Thymus (tissue), 11 donors: ENCODE measurements around the gene TAS2R50. TPM values are rescaled to one million over a fixed set of nuclear protein-coding genes. Genes with fewer than 3 reads are reported as not detected.

Experiments used
- DNase-seq, 9 donors: peaks; one replicate each; pipeline ENCODE4 v3.0.0-alpha.2; 2013; ENCODE audit warnings: low spot score in 9 of 9, low read depth in 6 of 9, missing footprints in 1 of 9
- H3K27ac ChIP-seq, 2 donors: one replicate each; pipeline ENCODE4 v1.5.1; 2013; ENCODE audit warnings: control low read depth in 1 of 2, low read depth in 1 of 2, low read length in 1 of 2, mild to moderate bottlenecking in 1 of 2, moderate library complexity in 1 of 2
- H3K27me3 ChIP-seq, 2 donors: one replicate each; pipeline ENCODE4 v1.5.1; 2013; ENCODE audit warnings: low read length in 1 of 2; ENCODE audit not compliant: control insufficient read depth in 2 of 2, insufficient read depth in 1 of 2
- H3K36me3 ChIP-seq, 2 donors: one replicate each; pipeline ENCODE4 v1.5.1; 2013; ENCODE audit warnings: low read length in 1 of 2, mild to moderate bottlenecking in 1 of 2, moderate library complexity in 1 of 2; ENCODE audit not compliant: control insufficient read depth in 2 of 2, insufficient read depth in 2 of 2
- H3K4me1 ChIP-seq, 2 donors: one replicate each; pipeline ENCODE4 v1.5.1; 2013; ENCODE audit warnings: low read length in 2 of 2; ENCODE audit not compliant: control insufficient read depth in 2 of 2, insufficient read depth in 2 of 2
- H3K4me3 ChIP-seq, 2 donors: one replicate each; pipeline ENCODE4 v1.5.1; 2013; ENCODE audit warnings: low read length in 2 of 2, control low read depth in 1 of 2, mild to moderate bottlenecking in 1 of 2
- H3K9me3 ChIP-seq, 2 donors: one replicate each; pipeline ENCODE4 v1.5.1; 2013; ENCODE audit warnings: low read length in 1 of 2, mild to moderate bottlenecking in 1 of 2; ENCODE audit not compliant: control insufficient read depth in 2 of 2, insufficient read depth in 1 of 2
- WGBS: extraction: QIAGEN DNeasy Blood & Tissue Kit; methylation state at CpG from one replicate; pipeline ENCODE4 v1.1.7; 2013; 5-methylcytosine and 5-hydroxymethylcytosine counted together
- polyA plus RNA-seq: library from polyadenylated mRNA; stranded (reverse); fragments of 200-250 nt; gene quantifications from one replicate; pipeline ENCODE4 v1.2.3, GENCODE V29; 2013
- total RNA-seq: library from RNA; stranded (reverse); fragments of 120-200 nt; gene quantifications from one replicate; pipeline ENCODE4 v1.2.4, GENCODE V29; 2013
- donor health status: healthy.

Gene TAS2R50
- total and polyA plus RNA-seq, 2 donors: 0.47 TPM; not detected in 1

DNA sequence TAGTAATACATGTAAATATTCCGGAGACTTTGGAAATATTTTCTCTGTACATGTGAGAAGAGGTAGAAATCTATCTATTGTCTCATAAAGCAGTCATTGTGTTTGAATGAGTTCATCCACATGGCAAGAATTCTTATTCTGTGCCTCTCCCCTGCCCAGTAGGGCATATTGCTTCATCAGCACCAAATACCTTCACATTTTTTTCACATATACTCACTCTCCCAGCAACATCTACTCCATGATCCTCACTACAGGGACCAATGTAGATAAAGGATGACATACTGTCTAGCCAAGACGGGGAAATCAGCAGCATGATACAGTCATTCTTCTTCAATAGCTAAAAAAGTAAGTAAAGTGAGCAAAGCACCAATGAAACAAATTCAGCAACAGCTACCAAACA, 46.3 kb downstream of the TAS2R50 start:
- Histone ChIP-seq H3K27ac (no peak overlapping the region), H3K9me3 (no peaks in the 10 kb centered on the region), H3K36me3 (no peaks in the 10 kb centered on the region), H3K27me3 (no peaks in the 10 kb centered on the region), H3K4me1 (peaks cover 0 to 12% of the 10 kb centered on the region in 2 donors), H3K4me3 (no peak overlapping the region)
- no peak for DNase-seq
- WGBS: 98% methylated on average over 2 of the region's 2 CpGs

DNA sequence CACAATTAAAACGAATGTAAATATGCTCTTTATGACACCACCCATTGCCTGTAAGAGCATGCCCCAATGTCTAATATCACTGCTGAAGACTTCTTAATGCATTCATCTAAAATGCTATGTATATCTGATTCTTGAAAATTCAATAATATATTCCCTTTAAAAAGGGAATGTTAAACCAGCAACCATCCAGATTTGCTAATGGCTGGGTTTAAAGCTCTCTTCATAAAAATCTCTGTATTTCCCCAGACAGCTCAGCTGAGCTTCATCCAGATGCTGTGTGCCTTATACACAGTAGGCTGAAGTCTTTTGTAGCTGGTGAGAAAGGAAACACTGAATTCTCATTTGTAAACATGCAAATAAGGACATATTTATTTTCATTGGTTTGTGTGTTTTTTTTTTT, 47.5 kb downstream of the TAS2R50 start, which contains the start of gene TAS2R14:
TAS2R14 (minus strand) TSS at position 101 of the 400 bp plus-strand sequence; CDS start at position 45, 56 bp downstream.
- H3K27ac ChIP-seq: no peak within 1 kb of the TSS
- H3K4me3 ChIP-seq: no peak within 1 kb of the TSS
- no peaks in the 10 kb centered on the region for H3K27me3 ChIP-seq
- no peaks in the 10 kb centered on the region for H3K36me3 ChIP-seq
- WGBS: 97% methylated on average over 1 of the region's 1 CpG
- peaks cover 0 to 12% of the 10 kb centered on the region in 2 donors for H3K4me1 ChIP-seq
- DNase-seq: no peak
- no peaks in the 10 kb centered on the region for H3K9me3 ChIP-seq

DNA sequence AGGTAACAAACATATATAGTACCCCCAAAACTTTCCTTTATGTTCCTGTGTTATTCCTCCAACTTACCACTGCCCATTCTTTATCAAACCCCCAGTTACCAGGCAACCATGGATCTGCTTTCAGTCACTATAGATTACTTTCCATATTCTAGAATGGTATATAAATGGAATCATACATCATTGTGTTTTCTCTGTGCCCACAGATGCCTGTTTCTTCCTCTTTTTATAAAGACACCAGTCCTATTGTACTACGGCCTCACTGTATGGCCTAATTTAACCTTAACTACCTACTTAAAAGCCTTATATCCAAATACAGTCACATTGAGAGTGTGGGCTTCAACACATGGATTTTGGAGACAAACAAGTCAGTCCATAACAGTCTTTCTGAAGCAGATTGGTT, 50.2 kb downstream of the TAS2R50 start:
- Histone ChIP-seq H3K36me3 (no peaks in the 10 kb centered on the region), H3K27me3 (no peaks in the 10 kb centered on the region), H3K9me3 (no peaks in the 10 kb centered on the region), H3K27ac (no peak overlapping the region), H3K4me3 (no peak overlapping the region), H3K4me1 (no peaks in the 10 kb centered on the region)
- DNase-seq: no peak
- WGBS: 81% methylated on average over 1 of the region's 1 CpG

Other genes starting within 250 kb of the TAS2R50 start
- gene TAS2R7, start 184.3 kb downstream of the TAS2R50 start, total RNA-seq: not detected
- not detected for gene TAS2R7, start 184.3 kb downstream of the TAS2R50 start, polyA plus RNA-seq
- gene TAS2R8, start 179.6 kb downstream of the TAS2R50 start, total RNA-seq: not detected
- gene TAS2R8, start 179.6 kb downstream of the TAS2R50 start, polyA plus RNA-seq: not detected
- not detected for gene TAS2R9, start 176.7 kb downstream of the TAS2R50 start, total RNA-seq
- gene TAS2R9, start 176.7 kb downstream of the TAS2R50 start, polyA plus RNA-seq: not detected
- gene TAS2R10, start 160.6 kb downstream of the TAS2R50 start, total RNA-seq: 0.47 TPM
- gene TAS2R10, start 160.6 kb downstream of the TAS2R50 start, polyA plus RNA-seq: 0.21 TPM
- 1.5 TPM for gene PRR4, start 137.4 kb downstream of the TAS2R50 start, total RNA-seq
- gene PRR4, start 137.4 kb downstream of the TAS2R50 start, polyA plus RNA-seq: 6.4 TPM
- gene PRH1, start 102.7 kb downstream of the TAS2R50 start, total RNA-seq: 18.7 TPM
- 7.4 TPM for gene PRH1, start 102.7 kb downstream of the TAS2R50 start, polyA plus RNA-seq
- 0.52 TPM for gene TAS2R13, start 77.3 kb downstream of the TAS2R50 start, total RNA-seq
- 0.05 TPM for gene TAS2R13, start 77.3 kb downstream of the TAS2R50 start, polyA plus RNA-seq
- 0.80 TPM for gene PRH2, start 57.7 kb downstream of the TAS2R50 start, total RNA-seq
- gene PRH2, start 57.7 kb downstream of the TAS2R50 start, polyA plus RNA-seq: 1.1 TPM
- gene TAS2R14, start 47.6 kb downstream of the TAS2R50 start, total RNA-seq: 1.0 TPM
- gene TAS2R14, start 47.6 kb downstream of the TAS2R50 start, polyA plus RNA-seq: 5.3 TPM
- gene TAS2R20, start 11.4 kb upstream of the TAS2R50 start, total RNA-seq: 0.76 TPM
- gene TAS2R20, start 11.4 kb upstream of the TAS2R50 start, polyA plus RNA-seq: 0.30 TPM
- 2.0 TPM for gene TAS2R19, start 35.7 kb upstream of the TAS2R50 start, total RNA-seq
- 1.6 TPM for gene TAS2R19, start 35.7 kb upstream of the TAS2R50 start, polyA plus RNA-seq
- 2.0 TPM for gene TAS2R31, start 44.5 kb upstream of the TAS2R50 start, total RNA-seq
- 0.75 TPM for gene TAS2R31, start 44.5 kb upstream of the TAS2R50 start, polyA plus RNA-seq
- 0.61 TPM for gene TAS2R46, start 75.4 kb upstream of the TAS2R50 start, total RNA-seq
- gene TAS2R46, start 75.4 kb upstream of the TAS2R50 start, polyA plus RNA-seq: 0.05 TPM
- gene TAS2R43, start 105.4 kb upstream of the TAS2R50 start, total RNA-seq: 0.94 TPM
- 0.14 TPM for gene TAS2R43, start 105.4 kb upstream of the TAS2R50 start, polyA plus RNA-seq
- gene TAS2R30, start 147.7 kb upstream of the TAS2R50 start, total RNA-seq: 1.7 TPM
- 0.14 TPM for gene TAS2R30, start 147.7 kb upstream of the TAS2R50 start, polyA plus RNA-seq
- gene SMIM10L1, start 184.3 kb upstream of the TAS2R50 start, total RNA-seq: 9.6 TPM
- 16.9 TPM for gene SMIM10L1, start 184.3 kb upstream of the TAS2R50 start, polyA plus RNA-seq
- 0.09 TPM for gene TAS2R42, start 200.0 kb upstream of the TAS2R50 start, total RNA-seq
- gene TAS2R42, start 200.0 kb upstream of the TAS2R50 start, polyA plus RNA-seq: 0.05 TPM